ENCODE data around the gene QDPR.
"Not testable (repeated sequence)": the region's sequence is repeated elsewhere in the genome, so short reads cannot be mapped to it uniquely, and the experiment has no call there.

Gene QDPR

DNA sequence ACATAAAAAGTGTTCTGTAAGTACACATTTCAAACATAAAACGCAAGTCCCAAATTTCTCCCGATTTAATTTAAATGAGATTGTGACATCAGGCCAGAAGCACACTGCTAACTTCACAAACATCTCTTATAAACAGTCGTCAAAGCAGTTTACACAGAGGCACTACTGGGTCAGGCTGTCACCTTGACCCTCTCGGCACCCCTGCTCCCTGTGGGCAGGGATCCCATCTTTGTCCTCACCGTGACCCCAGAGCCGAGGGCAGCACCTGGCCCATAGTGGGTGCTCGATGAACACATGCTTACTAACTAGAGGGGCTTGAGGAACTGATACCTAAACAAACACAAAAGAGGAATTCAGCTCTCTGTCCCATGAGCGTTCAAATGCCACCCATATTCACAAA lies 22.2 kb downstream of the QDPR start:
- DNase-seq = no peak

DNA sequence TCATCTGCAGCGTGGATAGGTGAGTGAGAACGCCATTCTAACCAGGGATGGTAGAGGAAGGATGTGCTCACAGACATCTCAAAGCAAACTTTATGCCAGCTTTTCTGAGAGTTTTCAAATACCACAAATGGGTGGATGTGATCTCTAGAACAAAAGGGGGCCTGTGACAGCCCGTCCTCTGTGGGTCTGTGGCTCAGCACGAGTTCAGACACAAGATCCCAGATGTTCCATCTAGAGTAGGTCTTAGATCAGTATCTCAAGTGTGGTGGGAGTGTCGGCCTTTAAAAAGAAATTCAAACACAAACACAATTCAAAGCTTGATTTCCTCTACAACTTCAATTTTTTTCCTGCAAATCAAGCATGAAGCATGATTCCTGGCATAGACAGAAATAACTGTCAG lies 22.8 kb downstream of the QDPR start:
- no peak for DNase-seq

DNA sequence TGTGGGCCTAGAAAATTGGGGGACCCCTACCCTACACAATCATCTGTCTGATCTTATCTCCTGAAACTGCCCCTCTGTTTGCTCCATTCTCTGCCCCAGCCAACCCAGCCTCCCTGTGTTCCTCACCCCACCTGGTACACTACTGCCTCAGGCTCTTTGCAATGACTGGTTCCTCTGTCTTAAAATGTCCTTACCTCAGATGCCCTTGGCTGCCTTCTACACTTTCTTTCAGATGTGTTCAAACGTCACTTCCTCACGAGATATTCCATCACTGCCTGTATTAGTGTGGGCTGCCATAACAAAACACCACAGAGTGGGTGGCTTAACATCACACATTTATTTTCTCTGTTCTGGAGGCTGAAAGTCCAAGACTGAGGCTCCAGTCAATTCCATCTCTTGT lies 29.2 kb downstream of the QDPR start:
- DNase-seq = no peak

DNA sequence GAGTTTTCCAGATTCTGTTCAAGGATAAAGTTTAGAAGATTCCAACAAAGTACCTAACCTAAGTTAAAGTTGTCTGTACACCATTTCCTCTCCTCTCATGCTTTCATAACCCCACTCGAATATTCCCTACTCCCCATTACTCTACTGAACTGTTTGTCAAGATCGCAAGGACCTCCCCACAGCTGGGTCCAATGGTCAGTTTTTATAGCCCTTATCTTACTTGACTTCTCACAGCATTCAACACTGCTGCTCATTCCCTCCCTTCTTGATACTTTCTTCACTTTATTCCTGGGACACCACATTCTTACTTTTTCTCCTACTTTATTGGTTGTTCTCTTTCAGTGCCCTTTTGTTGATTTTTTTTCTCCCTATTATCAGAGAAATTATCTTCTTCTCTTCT lies 30.9 kb downstream of the QDPR start:
- no peak for DNase-seq

DNA sequence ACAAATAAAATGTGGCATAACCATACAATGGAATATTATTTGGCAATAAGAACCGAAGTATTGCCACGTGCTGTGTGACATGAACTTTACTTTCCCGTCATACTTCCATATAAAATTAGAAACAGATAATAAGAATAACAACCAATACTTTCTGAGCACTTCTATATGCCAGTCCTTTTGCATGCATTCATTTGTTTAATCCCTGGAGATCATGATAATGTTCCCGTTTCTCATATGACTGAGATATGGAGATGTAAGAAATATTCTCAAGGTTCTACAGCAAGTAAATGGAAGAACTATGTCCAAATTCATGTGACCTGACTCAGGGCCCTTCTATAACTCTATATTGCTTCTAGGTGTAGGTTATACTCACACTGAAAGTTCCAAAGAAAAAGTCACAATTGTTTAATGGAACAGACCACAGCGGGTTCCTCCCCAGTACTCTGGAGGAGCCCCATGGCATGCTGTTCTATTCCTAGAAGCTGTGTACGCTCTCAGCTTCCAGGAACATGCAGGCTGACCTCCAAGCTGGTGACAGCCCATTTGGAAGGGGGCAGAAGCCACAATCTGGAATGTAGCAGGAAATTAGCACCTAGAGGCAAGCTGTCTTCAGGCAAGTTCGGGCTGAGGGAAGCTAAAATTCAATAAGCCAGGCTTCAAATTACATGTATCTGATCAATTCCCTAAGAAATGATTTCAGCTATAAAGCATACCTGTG lies 31.5 kb downstream of the QDPR start:
- no peak for DNase-seq

DNA sequence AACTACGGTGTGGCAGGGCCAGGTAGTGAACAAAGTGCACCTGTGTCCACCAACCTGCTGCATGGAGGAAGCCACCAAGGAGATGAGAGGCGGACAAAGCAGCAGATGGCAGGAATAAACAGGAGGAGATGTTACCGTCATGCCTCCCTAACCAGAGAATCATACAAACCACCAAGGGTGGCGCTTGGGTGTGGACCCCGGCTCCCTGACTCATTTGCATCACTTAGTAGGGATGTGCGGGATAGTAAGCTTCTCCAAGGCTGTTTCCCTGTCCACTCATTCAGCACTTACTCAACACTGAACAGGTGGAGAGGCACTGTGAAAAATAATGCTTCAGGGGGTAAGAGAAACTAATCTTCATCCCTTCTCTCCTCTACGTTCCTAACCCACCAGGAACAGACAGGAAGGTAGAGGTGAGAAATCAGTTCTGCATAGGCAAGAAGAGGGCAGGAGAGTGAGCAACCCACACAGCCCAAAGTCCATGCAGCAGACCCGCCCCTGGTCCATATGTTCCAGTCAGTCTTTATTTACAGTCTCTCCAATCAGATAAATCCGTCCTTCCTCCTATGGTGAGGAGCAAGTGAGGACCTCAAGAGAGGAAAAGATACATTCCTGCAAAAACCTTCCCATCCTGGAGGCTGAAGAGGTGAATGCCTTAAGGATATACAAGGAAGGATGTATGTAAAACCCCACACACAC lies 34.0 kb downstream of the QDPR start:
- no peak for DNase-seq

DNA sequence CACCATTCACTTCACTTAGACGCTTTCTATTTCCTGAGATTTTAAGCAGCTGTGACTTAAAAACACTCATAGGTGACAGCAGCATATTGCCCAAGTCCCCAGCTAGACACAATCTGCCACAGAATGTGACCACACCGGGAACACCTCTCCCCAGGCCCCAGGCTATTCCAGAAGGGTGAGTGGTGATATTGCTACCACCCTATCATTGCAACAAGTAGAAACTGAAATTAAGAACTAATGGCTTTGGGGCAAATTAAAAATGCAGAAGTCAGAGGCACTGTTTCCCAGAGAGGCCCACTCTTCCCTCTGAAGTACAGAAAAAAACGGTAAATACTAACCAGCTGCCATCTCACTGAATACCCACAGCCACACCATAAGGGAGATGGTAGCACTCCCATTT lies 35.0 kb downstream of the QDPR start:
- DNase-seq = no peak

DNA sequence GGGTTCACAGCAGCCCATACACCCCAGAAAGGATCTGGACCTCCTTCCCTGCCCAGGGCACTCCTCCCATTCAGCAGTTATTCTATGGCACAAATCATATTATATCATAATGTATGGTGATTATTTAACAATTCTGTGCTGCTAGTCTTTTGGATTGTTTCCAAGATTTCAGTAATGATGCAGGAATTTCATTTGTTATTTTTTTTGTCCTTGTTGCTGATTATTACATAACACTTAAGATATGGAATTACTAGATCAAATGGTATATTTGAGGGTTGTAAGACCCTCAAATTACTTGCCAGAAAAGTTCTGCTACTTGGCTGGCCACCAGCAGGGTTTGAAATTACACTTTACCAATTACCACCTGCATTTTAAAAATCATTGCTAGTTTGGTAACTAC lies 36.4 kb downstream of the QDPR start:
- DNase-seq = no peak

DNA sequence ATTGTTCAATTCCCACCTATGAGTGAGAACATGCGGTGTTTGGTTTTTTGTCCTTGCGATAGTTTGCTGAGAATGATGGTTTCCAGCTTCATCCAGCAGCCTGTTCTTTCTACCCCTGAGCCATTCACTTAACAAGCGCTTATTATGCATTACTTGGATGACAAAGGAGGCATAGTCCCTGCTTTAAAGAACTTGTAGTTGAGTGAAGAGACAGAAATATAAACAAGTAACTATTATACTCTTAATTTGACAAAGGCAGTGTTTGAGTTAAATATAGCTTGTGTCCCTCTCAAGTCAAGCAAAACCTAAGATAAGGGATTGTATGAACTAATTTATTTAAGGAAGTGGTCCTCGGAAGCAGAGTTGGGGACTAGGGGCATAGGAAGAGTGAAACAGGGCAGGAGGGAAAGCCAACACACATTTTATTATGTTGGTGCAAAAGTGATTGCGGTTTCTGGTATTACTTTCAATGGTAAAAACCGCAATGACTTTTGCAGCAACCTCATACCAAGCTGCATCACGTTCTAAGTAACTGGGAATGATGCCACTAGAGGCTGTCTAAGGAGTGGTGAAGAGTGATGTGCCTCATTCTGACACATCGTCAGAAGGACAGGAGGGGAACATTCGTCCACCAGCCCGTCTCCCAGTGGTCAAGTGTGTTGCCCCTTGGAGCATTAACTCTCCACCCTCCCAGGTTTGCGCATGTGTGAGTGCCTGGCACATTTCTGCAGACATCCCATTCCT lies 41.8 kb downstream of the QDPR start:
- no peak for DNase-seq

DNA sequence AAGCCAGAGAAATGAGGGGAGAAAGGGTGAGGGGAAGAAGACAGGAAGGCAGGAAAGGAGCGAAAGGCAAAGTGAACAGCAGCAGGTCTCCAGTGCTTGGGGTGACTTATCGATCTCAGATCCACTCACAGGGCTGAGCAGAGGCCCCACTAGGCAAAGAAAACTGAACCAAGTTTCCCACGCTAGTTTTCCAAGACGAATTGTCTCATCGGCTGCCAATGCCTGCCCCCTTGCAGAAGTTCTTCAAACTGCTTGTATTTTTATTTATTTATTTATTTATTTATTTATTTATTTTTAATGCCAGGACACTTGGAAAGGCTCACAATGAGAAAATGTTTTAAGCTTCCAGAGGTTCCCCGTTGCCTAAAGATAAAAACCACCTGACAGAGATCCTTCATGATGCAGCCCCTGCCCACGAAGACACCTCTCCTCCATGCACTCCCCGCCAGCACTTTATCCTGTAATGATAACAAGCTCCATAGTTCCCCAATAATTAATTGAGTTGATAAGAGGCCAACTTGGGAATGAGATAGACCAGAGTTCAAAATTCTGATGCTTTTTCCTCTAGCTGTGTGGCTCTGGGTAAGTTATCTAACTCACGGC lies 43.2 kb downstream of the QDPR start:
- no peak for DNase-seq

DNA sequence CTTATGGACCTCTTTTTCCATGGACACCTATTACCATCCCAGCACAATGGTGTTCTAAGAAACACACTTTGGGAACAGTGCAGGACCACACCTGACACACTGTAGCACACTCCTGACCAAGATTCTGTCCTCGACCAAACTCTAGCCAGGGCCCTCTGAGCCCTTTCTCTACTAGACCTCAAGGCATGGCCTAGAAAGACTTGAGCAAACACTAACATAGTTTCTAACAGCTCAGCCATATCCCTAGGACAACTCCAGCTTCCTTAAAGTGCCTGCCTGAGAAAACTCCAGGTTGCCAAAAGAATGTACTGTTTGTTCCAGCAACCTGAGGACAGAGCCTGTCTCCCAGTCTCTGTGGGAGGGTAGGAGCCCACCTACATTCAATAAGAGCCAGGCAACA lies 48.3 kb downstream of the QDPR start:
- no peak for DNase-seq

DNA sequence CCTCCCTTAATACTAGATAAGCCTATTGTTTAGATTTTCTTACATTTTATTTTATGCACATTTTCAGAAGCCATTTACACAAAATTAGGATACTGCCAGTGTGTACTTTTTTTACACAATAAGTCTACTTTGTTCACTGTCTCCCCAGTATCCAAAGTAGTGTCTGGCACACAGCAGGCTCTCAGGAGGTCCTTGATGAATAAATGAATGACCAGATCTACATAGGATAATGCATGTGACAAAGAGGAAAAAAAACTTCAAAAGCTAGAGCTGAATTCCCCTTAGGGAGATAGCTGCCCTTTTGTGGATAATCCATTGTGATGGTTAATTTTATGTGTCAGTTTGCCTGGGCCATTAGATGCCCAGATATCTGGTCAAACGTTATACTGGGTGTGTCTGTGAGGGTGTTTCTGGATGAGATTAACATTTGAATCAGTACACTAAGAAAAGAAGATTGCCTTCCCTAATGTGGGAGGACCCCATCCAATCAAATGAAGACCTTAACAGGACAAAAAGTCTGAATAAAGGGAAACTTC lies 61.6 kb downstream of the QDPR start:
- no peak for DNase-seq

DNA sequence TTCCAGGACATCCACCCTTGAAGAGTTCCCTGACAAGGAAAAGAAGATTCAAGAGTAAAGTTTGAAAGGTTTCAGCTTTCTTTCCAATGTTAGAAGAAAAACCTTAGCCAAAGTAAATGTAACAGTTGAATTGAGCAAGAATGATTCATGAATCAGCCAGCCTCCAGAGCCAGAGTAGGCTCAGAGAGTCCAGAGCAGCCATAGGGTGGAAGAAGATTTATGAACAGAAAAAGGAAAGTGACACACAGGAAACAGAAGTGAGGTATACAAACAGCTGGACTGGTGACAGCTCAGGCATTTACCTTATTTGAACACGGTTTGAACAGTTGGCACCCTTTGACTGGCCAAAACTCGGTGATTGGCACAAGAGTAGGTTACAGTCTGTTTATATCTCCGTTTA lies 63.2 kb downstream of the QDPR start:
- no peak for DNase-seq

DNA sequence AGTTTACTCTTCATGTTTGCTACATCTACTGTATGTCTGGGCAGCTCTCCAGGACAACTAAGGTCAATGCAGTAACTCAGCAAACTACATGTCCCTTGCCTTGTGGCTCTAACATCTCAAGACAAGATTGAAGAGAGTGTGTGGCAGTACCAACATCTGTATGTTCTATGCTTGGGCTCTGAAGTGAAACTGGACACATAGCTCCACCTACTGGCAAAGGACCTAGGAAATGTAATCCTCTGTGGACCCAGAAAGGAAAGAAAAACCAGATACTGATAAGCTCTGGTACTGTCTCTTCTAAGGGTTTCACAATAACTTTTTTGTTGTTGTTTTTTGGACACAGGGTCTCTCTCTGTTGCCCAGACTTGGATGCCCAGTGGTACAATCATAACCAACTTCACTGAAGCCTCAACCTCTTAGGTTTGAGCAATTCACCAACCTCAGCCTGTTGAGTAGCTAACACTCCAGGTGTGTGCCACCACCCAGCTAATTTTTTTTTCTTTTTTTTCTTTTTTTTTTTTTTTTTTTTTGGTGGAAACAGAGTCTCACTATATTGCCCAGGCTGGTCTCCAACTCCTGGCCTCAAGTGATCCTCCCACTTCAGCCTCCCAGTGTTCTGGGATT lies 64.1 kb downstream of the QDPR start:
- DNase-seq = peak; percentile 66

DNA sequence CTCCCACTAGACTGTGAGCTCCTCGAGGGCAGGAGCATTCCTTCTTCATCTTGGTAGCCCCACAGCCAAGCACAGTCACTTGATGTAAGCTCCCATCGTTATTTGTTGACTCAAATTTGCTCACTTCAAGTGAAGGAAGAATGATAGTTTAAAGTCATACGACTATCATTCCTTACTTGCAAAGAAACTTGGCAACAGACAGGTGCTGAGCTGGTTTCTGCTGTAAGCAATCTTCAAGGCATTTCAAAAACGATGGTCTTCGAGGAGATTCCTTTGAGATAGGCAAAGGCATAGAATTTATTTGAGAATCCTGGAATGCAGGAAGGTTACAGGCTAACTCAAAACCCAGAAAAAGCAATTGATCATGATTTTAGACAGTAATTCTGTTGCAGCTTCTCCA lies 64.8 kb downstream of the QDPR start:
- no peak for DNase-seq

DNA sequence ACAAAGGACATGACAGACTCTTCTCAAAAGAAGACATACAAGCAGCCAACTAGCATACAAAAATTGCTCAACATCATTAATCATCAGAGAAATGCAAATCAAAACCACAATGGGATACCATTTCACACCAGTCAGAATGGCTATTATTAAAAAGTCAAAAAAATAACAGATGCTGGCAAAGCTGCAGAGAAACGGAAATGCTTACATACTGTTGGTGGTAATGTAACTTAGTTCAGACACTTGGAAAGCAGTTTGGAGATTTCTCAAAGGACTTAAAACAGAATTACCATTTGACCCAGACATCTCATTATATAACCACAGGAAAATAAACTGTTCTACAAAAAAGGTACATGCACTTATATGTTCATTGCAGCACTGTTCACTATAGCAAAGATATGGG lies 69.4 kb downstream of the QDPR start:
- not testable (repeated sequence) for DNase-seq

DNA sequence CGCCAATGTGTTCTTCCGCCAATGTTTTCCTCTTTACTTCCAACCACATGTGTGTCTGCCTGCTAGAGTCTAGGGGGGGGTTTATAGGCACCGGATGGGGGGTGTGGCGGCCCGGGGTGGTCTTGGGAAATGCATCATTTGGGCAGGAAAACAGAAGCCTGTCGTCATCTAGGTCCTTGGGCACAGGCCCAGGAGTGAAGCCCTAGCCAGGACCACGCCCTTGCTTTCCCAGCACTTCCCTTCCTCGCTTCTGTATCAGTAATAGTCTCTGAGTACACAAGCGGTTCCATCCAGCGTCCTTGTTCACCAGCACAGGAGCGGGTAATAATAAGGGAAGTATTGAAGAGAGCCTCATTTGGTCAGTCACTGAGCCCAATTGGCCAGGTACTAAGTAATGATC lies 74.5 kb downstream of the QDPR start:
- no peak for DNase-seq

DNA sequence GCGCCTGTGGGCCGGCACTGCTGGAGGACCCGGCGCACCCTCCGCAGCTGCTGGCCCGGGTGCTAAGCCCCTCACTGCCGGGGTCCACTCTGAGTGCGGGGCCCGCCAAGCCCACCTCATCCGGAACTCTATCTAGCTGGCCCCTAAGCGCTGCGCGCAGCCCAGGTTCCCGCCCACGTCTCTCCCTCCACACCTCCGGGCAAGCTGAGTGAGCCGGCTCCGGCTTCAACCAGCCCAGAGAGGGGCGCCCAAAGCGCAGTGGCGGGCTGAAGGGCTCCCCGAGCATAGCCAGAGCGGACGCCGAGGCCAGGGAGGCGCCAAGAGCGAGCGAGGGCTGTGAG lies 75.2 kb downstream of the QDPR start:
- DNase-seq = no peak
